Measurements from ENCODE around the gene VPS33A.
"Not testable (repeated sequence)": the region's sequence is repeated elsewhere in the genome, so short reads cannot be mapped to it uniquely, and the experiment has no call there.

Gene VPS33A

GRCh38 chr12:122291431-122291830 lies 25.1 kb upstream of the VPS33A start:
- TF ChIP-seq, protein P1, sequence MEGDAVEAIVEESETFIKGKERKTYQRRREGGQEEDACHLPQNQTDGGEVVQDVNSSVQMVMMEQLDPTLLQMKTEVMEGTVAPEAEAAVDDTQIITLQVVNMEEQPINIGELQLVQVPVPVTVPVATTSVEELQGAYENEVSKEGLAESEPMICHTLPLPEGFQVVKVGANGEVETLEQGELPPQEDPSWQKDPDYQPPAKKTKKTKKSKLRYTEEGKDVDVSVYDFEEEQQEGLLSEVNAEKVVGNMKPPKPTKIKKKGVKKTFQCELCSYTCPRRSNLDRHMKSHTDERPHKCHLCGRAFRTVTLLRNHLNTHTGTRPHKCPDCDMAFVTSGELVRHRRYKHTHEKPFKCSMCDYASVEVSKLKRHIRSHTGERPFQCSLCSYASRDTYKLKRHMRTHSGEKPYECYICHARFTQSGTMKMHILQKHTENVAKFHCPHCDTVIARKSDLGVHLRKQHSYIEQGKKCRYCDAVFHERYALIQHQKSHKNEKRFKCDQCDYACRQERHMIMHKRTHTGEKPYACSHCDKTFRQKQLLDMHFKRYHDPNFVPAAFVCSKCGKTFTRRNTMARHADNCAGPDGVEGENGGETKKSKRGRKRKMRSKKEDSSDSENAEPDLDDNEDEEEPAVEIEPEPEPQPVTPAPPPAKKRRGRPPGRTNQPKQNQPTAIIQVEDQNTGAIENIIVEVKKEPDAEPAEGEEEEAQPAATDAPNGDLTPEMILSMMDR (conservative IDR thresholded peaks at IDR 0.05; ENCODE audit: low read depth, low read length) = no peak
- no peak overlapping the region for H3K4me3 ChIP-seq (ENCODE audit: low read length)
- DNase-seq (ENCODE audit: low read depth) = no peak

DNA sequence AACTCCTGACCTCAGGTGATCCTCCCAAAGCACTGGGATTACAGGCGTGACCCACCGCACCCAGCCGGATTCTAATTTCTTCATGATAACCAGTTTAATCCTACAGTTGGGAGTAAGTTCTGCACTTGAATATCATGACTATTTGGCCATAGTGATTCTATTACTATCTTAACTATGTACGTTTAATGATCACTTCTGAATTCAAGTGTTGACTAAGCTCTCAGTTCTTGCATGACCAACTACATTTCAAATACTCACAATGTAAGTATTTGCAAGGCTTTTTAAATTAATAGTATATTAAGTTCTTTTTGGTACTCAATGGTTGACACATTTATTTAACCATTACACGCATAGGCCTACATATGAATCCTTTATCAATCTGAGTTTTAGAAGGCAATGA lies 17.4 kb upstream of the VPS33A start:
- no peak overlapping the region for H3K4me3 ChIP-seq (ENCODE audit: low read length)
- TF ChIP-seq, protein P1 (conservative IDR thresholded peaks at IDR 0.05; ENCODE audit: low read depth, low read length) = no peak
- DNase-seq (ENCODE audit: low read depth) = no peak

DNA sequence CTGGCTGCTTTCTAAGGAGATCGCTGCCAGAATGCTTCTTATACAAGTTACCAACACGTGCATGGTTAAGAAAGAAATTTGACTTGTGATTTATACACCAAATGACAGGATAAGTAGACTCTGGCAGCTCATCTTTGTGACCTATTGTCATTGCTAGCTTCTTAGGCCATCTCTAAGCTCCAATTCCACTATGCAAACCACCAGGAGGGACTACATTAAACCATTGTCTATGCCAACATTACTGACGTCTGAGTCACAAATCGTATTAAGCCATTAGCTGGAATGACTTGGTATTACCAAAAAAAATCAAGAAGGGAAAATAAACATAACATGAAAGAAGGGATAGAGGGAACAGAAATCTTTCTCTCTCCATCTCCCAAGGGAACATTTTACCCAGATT lies 15.8 kb upstream of the VPS33A start:
- TF ChIP-seq, protein P1 (conservative IDR thresholded peaks at IDR 0.05; ENCODE audit: low read depth, low read length) = no peak
- H3K4me3 ChIP-seq (ENCODE audit: low read length) = no peak overlapping the region
- peak; percentile 58 for DNase-seq (ENCODE audit: low read depth)

DNA sequence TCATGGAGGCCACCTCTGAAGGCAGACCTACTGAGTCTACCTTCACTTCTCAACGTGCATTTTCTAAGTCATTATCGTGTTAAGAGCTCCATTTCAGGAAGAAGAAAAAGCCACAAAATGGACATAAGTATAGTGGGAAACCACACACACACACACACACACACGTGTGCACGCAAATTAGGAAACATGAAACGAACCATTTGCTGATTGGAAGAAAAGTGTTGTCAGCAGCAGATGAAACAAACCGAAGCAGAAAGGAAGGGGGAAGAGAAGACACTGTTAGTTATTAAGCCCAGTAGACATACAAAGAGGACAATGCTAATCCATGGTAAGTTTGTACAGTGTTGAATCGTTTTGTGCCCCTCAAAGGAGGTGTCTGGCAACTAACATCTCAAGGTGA lies 9.9 kb upstream of the VPS33A start:
- H3K4me3 ChIP-seq (ENCODE audit: low read length) = no peak overlapping the region
- DNase-seq (ENCODE audit: low read depth) = no peak
- TF ChIP-seq, protein P1 (conservative IDR thresholded peaks at IDR 0.05; ENCODE audit: low read depth, low read length) = no peak

- DNase-seq (ENCODE audit: low read depth) = no peak
- H3K4me3 ChIP-seq (ENCODE audit: low read length) = no peak overlapping the region
- TF ChIP-seq, protein P1 (conservative IDR thresholded peaks at IDR 0.05; ENCODE audit: low read depth, low read length) = no peak
Measured at GRCh38 chr12:122275459-122275858, 9.2 kb upstream of the VPS33A start.

GRCh38 chr12:122265886-122266229 lies 436 bp downstream of the VPS33A start:
- TF ChIP-seq, protein P1 (conservative IDR thresholded peaks at IDR 0.05; ENCODE audit: low read depth, low read length) = no peak
- DNase-seq (ENCODE audit: low read depth) = peak; percentile 4

GRCh38 chr12:122265476-122265875 lies 818 bp downstream of the VPS33A start:
- DNase-seq (ENCODE audit: low read depth) = no peak
- TF ChIP-seq, protein P1 (conservative IDR thresholded peaks at IDR 0.05; ENCODE audit: low read depth, low read length) = no peak
- peak overlapping the region; percentile 93 for H3K4me3 ChIP-seq (ENCODE audit: low read length)

More at GRCh38 chr12:122265886-122266229, 436 bp downstream of the VPS33A start:
- H3K4me3 ChIP-seq (ENCODE audit: low read length) = peak overlapping the region; percentile 93

- H3K4me3 ChIP-seq (ENCODE audit: low read length); DNase-seq (ENCODE audit: low read depth): not testable (repeated sequence)
Measured at GRCh38 chr12:122260735-122261134, 5.6 kb downstream of the VPS33A start.

DNA sequence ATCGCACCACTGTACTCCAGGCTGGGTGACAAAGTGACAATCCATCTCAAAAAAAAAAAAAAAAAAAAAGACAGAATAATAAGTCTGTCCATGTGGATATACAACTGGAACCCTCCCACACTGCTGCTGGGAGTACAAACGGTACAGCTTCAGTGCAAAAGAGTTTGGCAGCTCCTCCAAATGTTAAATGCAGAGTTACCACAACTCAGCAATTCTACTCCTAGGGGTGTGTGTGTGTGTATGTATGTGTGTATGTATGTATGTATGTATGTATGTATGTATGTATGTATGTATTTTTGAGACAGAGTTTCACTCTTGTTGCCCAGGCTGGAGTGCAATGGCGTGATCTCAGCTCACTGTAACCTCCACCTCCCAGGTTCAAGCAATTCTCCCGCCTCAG lies 7.4 kb downstream of the VPS33A start:
- H3K4me3 ChIP-seq (ENCODE audit: low read length); DNase-seq (ENCODE audit: low read depth): not testable (repeated sequence)

GRCh38 chr12:122258462-122258861 lies 7.8 kb downstream of the VPS33A start:
- H3K4me3 ChIP-seq (ENCODE audit: low read length); DNase-seq (ENCODE audit: low read depth): not testable (repeated sequence)

Measured in retinal pigment epithelial cell (primary cell).